Kidney capillary endothelial cell (primary cell): Measurements from ENCODE around the gene ABCF3.

ENCODE experiments used
- DNase-seq: peaks from one replicate; pipeline ENCODE4 v3.0.0-alpha.2; 2018; ENCODE audit warnings: low spot score

The ABCF3 gene

DNA sequence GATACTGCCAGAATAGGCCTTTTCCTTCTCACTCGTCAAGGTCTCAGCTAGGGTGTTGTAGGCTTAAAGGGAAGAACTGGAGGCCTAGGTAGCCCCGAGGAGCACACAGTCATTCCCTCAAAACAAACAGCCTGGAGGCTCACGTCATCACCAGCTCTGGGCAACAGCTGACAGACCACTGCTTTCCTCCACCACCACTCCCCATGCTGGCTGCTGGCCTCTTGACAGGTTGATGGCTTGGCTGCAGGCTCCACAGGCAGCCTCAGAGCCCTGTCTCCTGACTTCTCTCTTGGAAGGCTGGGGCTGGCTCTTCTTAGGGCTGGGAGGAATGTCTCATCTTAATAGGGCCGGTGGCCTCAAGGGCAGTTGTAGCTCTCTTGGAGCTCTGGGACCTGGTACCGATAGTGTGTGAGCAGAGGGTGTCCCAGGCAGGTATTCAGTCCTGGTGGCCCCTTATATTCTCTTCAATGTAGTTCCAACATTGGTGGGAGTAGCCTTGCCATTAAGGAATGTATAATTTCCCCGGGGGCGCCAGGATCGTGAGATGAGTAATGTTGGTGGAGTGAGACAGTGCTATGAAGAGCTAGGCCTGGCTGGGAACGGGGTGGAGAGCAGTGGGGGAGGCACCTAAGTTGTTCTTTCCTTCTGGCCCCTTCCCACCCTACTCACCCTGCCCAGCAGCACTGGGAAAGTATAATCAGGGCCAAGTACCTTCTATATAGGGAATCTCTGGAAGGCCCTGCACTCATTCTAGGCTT lies 17.5 kb upstream of the ABCF3 start:
- DNase-seq = no peak

- no peak for DNase-seq
Measured at GRCh38 chr3:184169896-184170875, 15.8 kb upstream of the ABCF3 start.

GRCh38 chr3:184171562-184171961 lies 14.4 kb upstream of the ABCF3 start:
- DNase-seq = no peak

DNA sequence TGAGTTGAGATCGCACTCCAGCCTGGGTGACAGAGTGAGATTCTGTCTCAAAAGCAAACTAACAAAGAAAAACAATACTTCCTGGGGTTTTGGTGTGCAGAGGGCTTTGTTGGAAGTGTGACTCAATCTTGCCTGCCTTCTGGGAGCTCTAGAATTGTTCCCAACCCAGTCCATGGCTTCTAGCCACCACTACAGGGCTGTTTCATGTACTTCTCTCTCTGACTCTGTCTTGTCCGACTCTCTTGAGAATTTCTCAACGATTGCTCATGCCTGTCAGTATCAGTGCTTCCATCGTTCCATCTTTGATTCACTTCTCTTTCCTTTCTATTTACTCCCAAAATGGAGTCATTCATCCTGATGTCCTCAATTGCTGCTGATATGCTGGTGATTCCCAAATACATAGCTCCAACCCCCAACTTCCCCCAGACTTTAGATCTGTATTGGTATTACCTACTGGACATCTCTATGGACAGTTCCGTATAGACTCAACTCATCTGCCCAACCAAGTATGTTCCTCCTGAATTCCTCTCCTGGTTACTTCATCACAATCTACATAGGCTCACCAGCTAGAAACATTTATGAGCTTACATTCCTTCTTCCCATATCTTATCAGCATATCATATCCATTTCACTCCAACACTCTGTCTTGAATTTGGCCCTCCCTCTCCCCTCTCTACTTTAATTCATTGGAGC lies 13.2 kb upstream of the ABCF3 start:
- DNase-seq = peak; percentile 66

GRCh38 chr3:184173374-184173722 lies 12.7 kb upstream of the ABCF3 start:
- DNase-seq = no peak

- no peak for DNase-seq
Measured at GRCh38 chr3:184174284-184174645, 11.7 kb upstream of the ABCF3 start.

- DNase-seq = peak; percentile 100
Measured at GRCh38 chr3:184174646-184175492, 11.1 kb upstream of the ABCF3 start, which contains the start of gene AP2M1. TSS of gene AP2M1 (plus strand) at chr3:184174855. CDS start at chr3:184176994, 2,139 bp downstream.

GRCh38 chr3:184175506-184175905 lies 10.5 kb upstream of the ABCF3 start:
- DNase-seq = no peak

GRCh38 chr3:184175981-184176376 lies 10.0 kb upstream of the ABCF3 start:
- DNase-seq = no peak

DNA sequence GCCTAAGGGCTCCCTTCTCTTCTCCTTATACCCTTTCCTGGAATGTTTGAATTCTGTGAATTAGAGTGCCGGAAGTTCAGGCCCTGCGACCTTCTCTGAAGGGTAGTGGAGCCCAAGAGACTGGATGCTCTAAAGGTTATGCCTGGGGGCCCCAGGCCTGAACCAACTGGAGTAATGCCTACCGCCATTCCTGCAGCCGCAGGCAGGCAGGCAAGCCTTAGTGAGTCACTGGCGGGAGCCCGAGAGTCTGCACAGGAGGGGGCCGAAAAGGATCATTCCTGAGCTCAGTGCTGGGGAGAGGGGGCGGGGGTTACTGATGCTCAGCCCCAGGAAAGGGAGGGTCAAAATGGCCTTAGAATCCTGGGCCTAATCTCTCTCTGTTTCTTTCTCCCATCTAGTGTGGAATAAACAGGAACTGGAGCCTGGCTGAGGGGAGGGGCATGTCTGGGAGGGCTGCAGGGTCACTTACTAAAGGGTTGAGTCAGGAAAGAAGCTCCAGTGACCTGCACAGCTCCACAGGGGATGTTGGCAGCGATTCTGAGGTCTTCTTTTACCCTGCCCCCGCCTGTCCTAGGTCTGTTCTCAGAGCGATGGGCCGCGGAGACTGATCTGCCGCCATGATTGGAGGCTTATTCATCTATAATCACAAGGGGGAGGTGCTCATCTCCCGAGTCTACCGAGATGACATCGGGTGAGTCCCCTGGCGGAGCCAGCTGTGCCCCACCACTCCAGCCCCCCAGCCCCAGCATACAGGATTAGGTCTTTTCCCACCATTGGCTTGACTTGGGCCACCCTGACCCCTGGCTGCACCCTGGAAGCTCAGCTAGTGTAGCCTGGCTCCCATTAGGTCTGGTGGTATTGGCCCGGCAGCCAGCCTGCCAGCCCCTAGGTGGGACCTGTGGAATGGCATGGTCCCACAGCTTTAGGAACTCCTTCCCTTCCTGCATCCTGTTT lies 9.3 kb upstream of the ABCF3 start:
- DNase-seq = peak; percentile 95

- peak; percentile 22 for DNase-seq
Measured at GRCh38 chr3:184177331-184177731, 8.7 kb upstream of the ABCF3 start.

- no peak for DNase-seq
Measured at GRCh38 chr3:184177767-184178306, 8.2 kb upstream of the ABCF3 start.

DNA sequence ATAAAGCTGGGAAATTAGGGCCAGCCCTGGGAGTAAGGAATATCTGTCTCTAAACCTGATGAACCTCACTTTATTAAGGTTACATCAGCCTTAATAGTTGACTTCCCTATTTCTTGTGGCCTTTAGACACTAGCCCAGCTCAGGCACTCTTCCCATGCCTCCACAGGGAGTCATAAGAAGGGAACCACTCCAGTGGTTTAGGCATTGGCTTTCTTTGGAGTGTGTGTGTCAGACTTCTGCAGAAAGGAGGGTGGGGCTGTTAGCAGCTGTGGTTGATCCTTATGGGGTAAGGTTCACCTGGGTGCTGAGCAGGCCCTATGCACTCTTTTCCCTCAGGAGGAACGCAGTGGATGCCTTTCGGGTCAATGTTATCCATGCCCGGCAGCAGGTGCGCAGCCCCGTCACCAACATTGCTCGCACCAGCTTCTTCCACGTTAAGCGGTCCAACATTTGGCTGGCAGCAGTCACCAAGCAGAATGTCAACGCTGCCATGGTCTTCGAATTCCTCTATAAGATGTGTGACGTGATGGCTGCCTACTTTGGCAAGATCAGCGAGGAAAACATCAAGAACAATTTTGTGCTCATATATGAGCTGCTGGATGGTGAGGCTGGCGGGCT lies 7.4 kb upstream of the ABCF3 start:
- no peak for DNase-seq

GRCh38 chr3:184180165-184180564 lies 5.8 kb upstream of the ABCF3 start:
- peak; percentile 82 for DNase-seq

GRCh38 chr3:184181596-184181995 lies 4.4 kb upstream of the ABCF3 start:
- DNase-seq = no peak

DNA sequence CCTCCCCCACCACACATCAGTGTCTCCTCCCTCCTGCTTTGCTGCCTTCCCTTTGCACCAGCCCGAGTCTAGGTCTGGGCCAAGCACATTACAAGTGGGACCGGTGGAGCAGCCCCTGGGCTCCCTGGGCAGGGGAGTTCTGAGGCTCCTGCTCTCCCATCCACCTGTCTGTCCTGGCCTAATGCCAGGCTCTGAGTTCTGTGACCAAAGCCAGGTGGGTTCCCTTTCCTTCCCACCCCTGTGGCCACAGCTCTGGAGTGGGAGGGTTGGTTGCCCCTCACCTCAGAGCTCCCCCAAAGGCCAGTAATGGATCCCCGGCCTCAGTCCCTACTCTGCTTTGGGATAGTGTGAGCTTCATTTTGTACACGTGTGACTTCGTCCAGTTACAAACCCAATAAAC lies 2.3 kb upstream of the ABCF3 start:
- DNase-seq = no peak

- DNase-seq = no peak
Measured at GRCh38 chr3:184184546-184185230, 1.3 kb upstream of the ABCF3 start.

- DNase-seq = peak; percentile 99
Measured at GRCh38 chr3:184185461-184186183, 377 bp upstream of the ABCF3 start.

GRCh38 chr3:184186902-184187207 lies 856 bp downstream of the ABCF3 start:
- no peak for DNase-seq
